Spleen (tissue), 11 donors: ENCODE measurements around the gene EP400. TPM values are rescaled to one million over a fixed set of nuclear protein-coding genes. Genes with fewer than 3 reads are reported as not detected.

Experiments used
- DNase-seq: peaks from one replicate; pipeline ENCODE4 v3.0.0-alpha.2; 2020
- H3K27ac ChIP-seq, 8 donors: fragments of 200-600 bp; sonication (generic) in 7 of 8; 1 replicate in 4 of 8; 2 replicates in 4 of 8; pipeline versions ENCODE4 v1.5.0 to v1.8.0; 2016 to 2021; ENCODE audit warnings: inconsistent platforms in 4 of 8, mild to moderate bottlenecking in 4 of 8, moderate library complexity in 1 of 8
- H3K27me3 ChIP-seq, 7 donors: fragments of 200-600 bp; sonication (generic) in 6 of 7; replicated peaks in 1 of 7; 1 replicate in 4 of 7; 2 replicates in 3 of 7; pipeline versions ENCODE4 v1.5.0 to v1.8.0; 2016 to 2021; ENCODE audit warnings: inconsistent platforms in 3 of 7, mild to moderate bottlenecking in 1 of 7
- H3K36me3 ChIP-seq, 6 donors: fragments of 200-600 bp; sonication (generic) in 5 of 6; 1 replicate in 4 of 6; 2 replicates in 2 of 6; pipeline versions ENCODE4 v1.5.0 to v1.8.0; 2016 to 2021; ENCODE audit warnings: inconsistent platforms in 2 of 6
- H3K4me1 ChIP-seq, 6 donors: fragments of 200-600 bp; sonication (generic) in 5 of 6; 1 replicate in 3 of 6; 2 replicates in 3 of 6; pipeline versions ENCODE4 v1.5.0 to v1.8.0; 2016 to 2021; ENCODE audit warnings: inconsistent platforms in 3 of 6
- H3K4me3 ChIP-seq, 8 donors: fragments of 200-600 bp; sonication (generic) in 7 of 8; 1 replicate in 4 of 8; 2 replicates in 4 of 8; pipeline versions ENCODE4 v1.5.0 to v1.8.0; 2016 to 2021; ENCODE audit warnings: inconsistent platforms in 4 of 8, mild to moderate bottlenecking in 4 of 8, moderate library complexity in 2 of 8
- H3K9me3 ChIP-seq, 8 donors: fragments of 200-600 bp; sonication (generic) in 7 of 8; 1 replicate in 4 of 8; 2 replicates in 4 of 8; pipeline versions ENCODE4 v1.5.0 to v1.8.0; 2016 to 2021; ENCODE audit warnings: inconsistent platforms in 4 of 8
- CTCF ChIP-seq, 11 experiments: fragments of 200-600 bp in 7 of 11; fragments of 450-650 bp in 4 of 11; sonication (generic) in 4 of 11; IDR thresholded peaks in 8 of 11; conservative IDR thresholded peaks in 3 of 11; 1 replicate in 7 of 11; 2 replicates in 4 of 11; pipeline versions ENCODE4 v1.4.0 to v1.8.0; 2016 to 2021; ENCODE audit warnings: antibody characterized with exemption in 11 of 11, inconsistent platforms in 4 of 11, mild to moderate bottlenecking in 1 of 11
- POLR2A ChIP-seq, 3 donors: fragments of 450-650 bp; IDR thresholded peaks; one replicate each; pipeline ENCODE4 v1.5.1; 2017; ENCODE audit warnings: antibody characterized with exemption in 3 of 3, mild to moderate bottlenecking in 1 of 3
- POLR2AphosphoS5 ChIP-seq, 3 donors: sonication (generic); formaldehyde crosslinking; IDR thresholded peaks; one replicate each; pipeline ENCODE4 v1.5.1; 2017; ENCODE audit warnings: antibody characterized with exemption in 3 of 3
- WGBS, 5 donors: extraction: QIAGEN DNeasy Blood & Tissue Kit in 3 of 5; methylation state at CpG; one replicate each; pipeline versions ENCODE4 v1.1.5 to v1.1.7; 2013 to 2018; 5-methylcytosine and 5-hydroxymethylcytosine counted together
- intact Hi-C: fragments of 100-400 bp; cut with DNase I; formaldehyde crosslinking; loops from one replicate; pipeline ENCODE4 v1.15.0; 2023; ENCODE audit warnings: low total_unique reads
- polyA plus RNA-seq, 3 donors: library from polyadenylated mRNA; stranded (reverse); fragments of 200-250 nt; gene quantifications; one replicate each; pipeline ENCODE4 v1.2.1, GENCODE V29; 2013
- total RNA-seq, 7 donors: library from RNA; depleted of rRNA in 3 of 7; stranded (reverse); fragments of >200 nt in 3 of 7; fragmentation: NEBNext Ultra II Directional in 4 of 7; extraction: Animal tissue kit (Norgen Biotek cat#: 25700) in 4 of 7; gene quantifications; one replicate each; pipeline versions ENCODE4 v1.1.0 to v1.2.1, GENCODE V29; 2016 to 2021
- donor health status: healthy with polysubstance abuse.
- donor health status: DM: no; HTN: no; CAD: no; lungs with moderate emphysema.
- donor health status: DM: no; HTN: no; CAD: no.
- donor health status: Bipolar disorder and iron deficiency.
- donor health status: healthy.
- donor health status: DM: no; HTN: no; CAD: no.
- donor health status: DM: yes; HTN: yes; CAD: no.

EP400 gene
- total and polyA plus RNA-seq, 10 donors: 11.8 to 70.2 (median 45.6) TPM

- DNase-seq: no peak
- Histone ChIP-seq H3K4me1 (no peaks in the 10 kb centered on the region), H3K9me3 (no peaks in the 10 kb centered on the region), H3K27ac (no peak overlapping the region), H3K27me3 (no peaks in the 10 kb centered on the region), H3K4me3 (no peak overlapping the region), H3K36me3 (peaks cover 0 to 100% (median 92%) of the 10 kb centered on the region in 6 donors)
- no peak for TF ChIP-seq POLR2AphosphoS5 (IDR thresholded peaks at IDR 0.05)
- TF ChIP-seq POLR2A (IDR thresholded peaks at IDR 0.05): no peak
- no peak for TF ChIP-seq CTCF (IDR thresholded peaks at IDR 0.05 in 8 of 11, conservative IDR thresholded peaks at IDR 0.05 in 3 of 11)
- intact Hi-C loops: no loop called here
- 89 to 97% (median 95%) methylated on average over 11 of the region's 11 CpGs for WGBS, 5 donors
Measured at GRCh38 chr12:132023658-132024057, 73.9 kb downstream of the EP400 start.

GRCh38 chr12:132024758-132025157 is 75.0 kb downstream of the EP400 start:
- TF ChIP-seq CTCF (IDR thresholded peaks at IDR 0.05 in 8 of 11, conservative IDR thresholded peaks at IDR 0.05 in 3 of 11) (no peak), POLR2AphosphoS5 (IDR thresholded peaks at IDR 0.05) (no peak), POLR2A (IDR thresholded peaks at IDR 0.05) (no peak)
- Histone ChIP-seq H3K9me3 (no peaks in the 10 kb centered on the region), H3K4me1 (no peaks in the 10 kb centered on the region), H3K27ac (no peak overlapping the region), H3K4me3 (no peak overlapping the region), H3K27me3 (no peaks in the 10 kb centered on the region), H3K36me3 (peaks cover 0 to 100% (median 92%) of the 10 kb centered on the region in 6 donors)
- 65 to 84% (median 79%) methylated on average over 9 to 11 of the region's 11 CpGs for WGBS, 5 donors
- DNase-seq: no peak
- intact Hi-C loops: no loop called here

GRCh38 chr12:132025526-132025925 is 75.8 kb downstream of the EP400 start:
- H3K27ac ChIP-seq: no peak overlapping the region
- no peaks in the 10 kb centered on the region for H3K27me3 ChIP-seq
- no peak overlapping the region for H3K4me3 ChIP-seq
- no peaks in the 10 kb centered on the region for H3K9me3 ChIP-seq
- TF ChIP-seq POLR2AphosphoS5 (IDR thresholded peaks at IDR 0.05) (peak in 1 of 3 donors; percentile 27), POLR2A (IDR thresholded peaks at IDR 0.05) (no peak), CTCF (IDR thresholded peaks at IDR 0.05 in 8 of 11, conservative IDR thresholded peaks at IDR 0.05 in 3 of 11) (no peak)
- H3K36me3 ChIP-seq: peaks cover 0 to 100% (median 92%) of the 10 kb centered on the region in 6 donors
- DNase-seq: no peak
- intact Hi-C loops: no loop called here
- WGBS, 5 donors: 93 to 96% (median 95%) methylated on average over 12 to 14 of the region's 14 CpGs
- H3K4me1 ChIP-seq: no peaks in the 10 kb centered on the region

GRCh38 chr12:132026061-132026795 is 76.5 kb downstream of the EP400 start:
- TF ChIP-seq POLR2AphosphoS5 (IDR thresholded peaks at IDR 0.05): no peak
- no peak for TF ChIP-seq CTCF (IDR thresholded peaks at IDR 0.05 in 8 of 11, conservative IDR thresholded peaks at IDR 0.05 in 3 of 11)
- no peak for TF ChIP-seq POLR2A (IDR thresholded peaks at IDR 0.05)
- DNase-seq: no peak
- WGBS, 5 donors: 89 to 97% (median 95%) methylated on average over 12 to 13 of the region's 13 CpGs
- Histone ChIP-seq H3K27me3 (no peaks in the 10 kb centered on the region), H3K36me3 (peaks cover 0 to 100% (median 92%) of the 10 kb centered on the region in 6 donors), H3K9me3 (no peaks in the 10 kb centered on the region), H3K27ac (no peak overlapping the region), H3K4me1 (no peaks in the 10 kb centered on the region), H3K4me3 (no peak overlapping the region)
- intact Hi-C loops: no loop called here
